DLD1 (cell line): ENCODE data around the gene WDR82.

Source experiments
- in situ Hi-C: cut with HindIII; loops from 2 replicates; pipeline ENCODE4 v1.10.0; 2017; ENCODE audit warnings: low sequenced_read_pairs

WDR82 gene

DNA sequence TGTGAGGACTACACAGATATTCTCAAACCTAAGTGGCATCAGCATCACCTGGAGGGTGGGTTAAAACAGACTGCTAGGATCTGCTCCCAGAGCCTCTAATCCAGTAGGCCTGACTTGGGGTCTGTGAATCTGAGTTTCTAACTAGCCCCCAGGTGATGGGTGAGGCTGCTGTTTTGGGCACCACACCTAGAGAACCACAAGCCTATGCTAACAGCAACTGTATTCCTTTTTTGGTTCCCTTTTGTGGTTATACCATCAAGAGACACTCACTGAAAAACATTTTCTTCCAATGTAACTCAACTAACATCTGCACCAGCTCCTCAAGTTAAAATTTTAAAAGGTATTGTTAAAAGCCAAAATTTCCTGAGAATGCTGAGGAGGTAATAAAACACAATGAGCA lies 16.0 kb downstream of the WDR82 start:
- in situ Hi-C loops, result no loop called here

DNA sequence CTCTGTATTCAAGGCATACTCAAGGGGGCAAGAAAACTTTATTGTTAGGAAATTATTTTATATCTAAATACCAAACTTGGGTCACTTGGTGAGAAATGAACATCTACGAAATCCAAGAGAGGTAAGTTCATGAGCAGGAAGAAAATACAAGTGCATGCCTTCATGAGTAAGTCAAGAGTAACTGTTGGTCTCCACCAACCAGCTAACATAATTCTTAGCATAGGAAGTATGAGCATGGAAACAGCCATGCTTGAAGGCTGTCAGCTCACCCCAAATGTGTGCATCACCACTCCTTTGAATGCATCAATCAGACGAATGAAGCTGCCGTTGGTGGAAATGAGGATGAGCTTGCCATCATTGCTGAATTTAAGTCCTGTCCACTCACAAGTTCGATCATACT lies 19.0 kb downstream of the WDR82 start:
- in situ Hi-C loops, result no loop called here

DNA sequence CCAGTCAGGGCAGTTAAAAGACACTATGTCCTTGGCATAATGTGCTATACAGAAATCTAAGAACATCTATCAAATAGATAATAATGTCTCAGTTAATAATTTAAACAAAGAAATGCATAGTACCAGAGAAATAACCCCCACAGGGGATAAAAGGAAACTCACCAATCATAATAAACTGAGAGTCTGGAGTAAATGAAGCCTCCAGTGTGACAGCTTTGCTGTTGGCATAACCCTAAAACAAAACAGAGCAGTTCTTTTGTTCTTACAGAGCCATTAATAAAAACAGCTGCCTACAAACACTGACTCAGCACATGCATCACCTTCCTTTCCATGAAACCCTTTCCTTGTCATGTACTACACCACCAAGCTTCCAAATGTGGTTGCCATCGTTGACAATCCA lies 19.4 kb downstream of the WDR82 start:
- in situ Hi-C loops, result no loop called here

DNA sequence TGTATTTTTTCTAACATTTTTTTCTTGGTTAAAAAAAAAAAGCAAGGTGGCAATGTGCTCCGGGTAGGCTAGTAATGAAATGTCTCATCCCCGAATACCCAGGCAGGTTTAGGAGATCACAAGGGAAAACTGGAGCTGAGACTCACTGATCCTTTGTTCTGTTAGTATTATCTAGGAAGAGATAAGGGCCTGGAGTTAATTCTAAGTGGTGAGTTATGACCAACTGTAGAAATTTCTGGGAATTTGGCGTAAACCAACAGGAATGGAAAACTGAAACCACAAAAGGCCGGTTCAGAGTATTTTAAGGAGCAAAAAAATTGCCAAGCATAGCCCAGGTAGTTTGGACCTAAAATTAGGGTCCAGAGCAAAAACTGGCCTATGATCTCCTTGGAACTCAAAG lies 20.5 kb downstream of the WDR82 start:
- in situ Hi-C loops, result no loop called here

DNA sequence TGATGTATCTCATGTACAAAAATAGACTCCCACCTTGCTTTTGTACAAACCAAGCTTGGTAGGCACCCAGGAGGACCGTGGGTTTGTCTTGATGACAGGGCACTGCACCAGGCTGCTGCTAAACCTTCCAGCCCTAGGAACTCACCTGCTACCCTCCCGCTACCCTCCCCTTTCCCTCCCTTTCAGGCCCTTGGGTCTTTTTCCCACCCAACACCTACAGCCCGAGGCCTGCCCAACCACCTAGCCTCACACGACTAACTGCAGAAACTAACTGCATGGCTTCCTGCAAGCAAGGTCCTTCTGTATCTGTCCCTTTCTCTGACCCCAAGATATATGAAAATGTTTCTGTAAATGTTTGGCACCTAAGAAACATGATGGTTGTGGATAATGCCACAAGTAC lies 21.8 kb downstream of the WDR82 start:
- in situ Hi-C loops, result no loop called here

DNA sequence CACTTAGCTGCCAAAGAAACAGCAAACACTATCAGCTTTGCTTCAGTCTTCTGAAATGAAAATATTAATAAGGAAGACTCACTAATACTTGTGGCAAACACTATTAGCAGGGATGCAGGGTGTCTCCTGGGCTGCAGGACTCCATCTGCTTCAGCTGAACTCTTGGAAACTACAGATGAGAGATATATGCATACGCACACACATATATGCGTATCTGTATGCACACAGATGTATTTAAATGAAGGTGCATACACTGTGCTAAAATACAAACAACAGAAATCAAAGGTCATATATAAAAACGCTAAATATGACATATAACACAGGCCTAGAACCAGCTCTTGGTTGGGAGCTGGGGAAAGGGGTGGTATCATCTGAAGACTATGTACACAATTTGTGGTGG lies 22.3 kb downstream of the WDR82 start:
- in situ Hi-C loops, result no loop called here

DNA sequence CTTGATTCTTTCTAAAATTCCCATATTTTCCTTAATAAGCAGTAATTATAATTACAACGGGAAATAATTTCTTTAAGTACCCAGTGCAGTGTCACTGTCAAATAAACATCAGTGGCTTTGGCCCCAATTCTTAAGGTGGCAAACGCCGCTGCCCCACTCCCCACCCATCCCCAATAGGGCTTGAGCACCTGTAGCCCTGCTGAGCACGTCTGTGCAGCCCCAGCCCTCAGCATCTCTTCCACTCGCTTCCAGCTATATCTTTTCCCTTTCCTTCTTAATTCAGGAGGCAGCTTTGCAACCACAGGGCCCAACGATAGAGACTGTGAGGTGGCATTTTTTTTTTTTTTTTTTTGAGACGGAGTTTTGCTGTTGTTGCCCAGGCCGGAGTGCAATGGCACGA lies 23.8 kb downstream of the WDR82 start:
- in situ Hi-C loops, result no loop called here

DNA sequence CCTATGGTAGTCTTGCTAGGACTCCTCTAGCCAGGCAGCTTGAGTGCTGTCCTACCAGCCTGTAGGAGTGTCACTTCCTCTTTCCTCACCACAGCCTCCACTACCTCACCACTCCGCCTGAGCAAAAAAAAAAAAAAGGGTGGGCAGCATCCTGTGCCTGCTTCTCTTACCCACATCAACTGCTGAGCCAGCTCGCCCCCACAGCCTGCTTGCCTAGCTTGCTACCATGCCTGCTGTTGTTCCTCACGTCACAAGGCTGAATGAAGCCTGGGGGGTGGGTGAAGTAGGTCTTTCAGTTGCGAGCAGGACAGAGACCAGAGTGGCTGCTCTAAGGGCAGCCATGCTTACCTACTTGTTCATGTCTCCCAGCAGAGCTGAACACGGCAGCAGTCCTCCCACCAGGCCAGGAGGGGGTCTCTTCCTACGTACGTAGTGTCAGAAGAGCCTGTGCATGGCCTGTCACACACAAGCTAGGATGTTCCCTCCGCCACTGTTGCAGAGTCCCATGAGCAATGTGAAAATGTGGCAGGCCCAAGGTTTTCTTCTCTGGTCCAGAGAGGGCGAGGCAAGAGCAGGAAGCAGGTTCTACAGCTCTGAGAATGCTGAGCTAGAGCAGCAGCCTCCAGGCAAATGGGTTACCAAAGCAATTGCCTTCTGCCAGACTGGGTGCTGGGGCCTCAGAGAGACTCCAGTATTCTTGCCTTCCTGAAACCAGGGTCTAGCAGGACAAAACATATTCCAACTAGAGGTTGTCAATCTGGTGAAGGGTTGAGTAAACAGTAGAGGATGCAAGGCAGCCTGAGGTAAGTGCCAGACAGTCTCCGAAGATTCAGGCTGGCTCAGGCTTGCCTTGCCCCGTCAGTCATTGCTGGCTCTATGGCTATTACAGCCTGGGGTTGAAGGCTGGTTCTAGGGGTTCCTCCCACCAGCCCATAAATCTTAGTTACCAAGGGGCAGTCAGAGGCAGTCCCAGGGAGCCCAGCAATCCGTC lies 24.8 kb downstream of the WDR82 start:
- in situ Hi-C loops, result no loop called here

DNA sequence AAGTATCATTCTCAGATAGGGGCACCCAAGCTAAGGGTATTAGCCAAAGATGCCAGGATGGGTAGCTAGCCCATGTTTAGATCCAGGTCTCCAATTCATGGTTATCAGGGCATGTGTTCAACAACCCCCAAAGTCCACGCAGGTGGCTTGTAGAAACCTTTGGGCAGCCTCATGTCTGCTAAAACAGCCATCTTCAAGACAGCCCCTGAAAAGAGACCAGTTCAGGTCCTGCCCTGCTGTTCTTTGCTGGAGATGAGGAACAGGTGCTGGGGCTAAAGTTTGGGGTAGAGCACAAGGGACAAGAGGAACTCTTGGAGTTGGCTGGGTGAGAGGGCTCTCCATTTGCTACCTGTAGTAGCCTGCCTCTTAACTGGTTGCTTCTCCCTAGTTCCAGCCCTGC lies 28.3 kb downstream of the WDR82 start:
- in situ Hi-C loops, result no loop called here

DNA sequence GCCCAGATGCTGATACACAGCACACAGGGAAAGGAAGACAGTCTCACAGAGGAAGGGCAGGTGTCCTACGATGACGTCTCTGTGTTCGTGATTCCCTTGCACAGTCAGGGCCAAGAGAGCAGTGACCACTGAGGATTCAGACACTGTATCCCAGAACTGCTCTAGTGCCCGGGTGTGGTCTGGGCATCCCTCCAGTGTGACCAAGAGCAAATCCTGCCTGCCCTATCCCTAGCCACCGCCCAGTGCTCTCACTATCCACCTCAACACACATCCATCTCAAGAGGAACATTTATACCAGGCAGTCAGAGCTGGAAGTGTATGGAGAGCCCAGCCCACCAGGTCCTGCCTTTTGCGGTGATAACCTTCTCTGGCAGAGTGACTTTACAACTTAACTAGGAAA lies 28.8 kb downstream of the WDR82 start:
- in situ Hi-C loops, result no loop called here

DNA sequence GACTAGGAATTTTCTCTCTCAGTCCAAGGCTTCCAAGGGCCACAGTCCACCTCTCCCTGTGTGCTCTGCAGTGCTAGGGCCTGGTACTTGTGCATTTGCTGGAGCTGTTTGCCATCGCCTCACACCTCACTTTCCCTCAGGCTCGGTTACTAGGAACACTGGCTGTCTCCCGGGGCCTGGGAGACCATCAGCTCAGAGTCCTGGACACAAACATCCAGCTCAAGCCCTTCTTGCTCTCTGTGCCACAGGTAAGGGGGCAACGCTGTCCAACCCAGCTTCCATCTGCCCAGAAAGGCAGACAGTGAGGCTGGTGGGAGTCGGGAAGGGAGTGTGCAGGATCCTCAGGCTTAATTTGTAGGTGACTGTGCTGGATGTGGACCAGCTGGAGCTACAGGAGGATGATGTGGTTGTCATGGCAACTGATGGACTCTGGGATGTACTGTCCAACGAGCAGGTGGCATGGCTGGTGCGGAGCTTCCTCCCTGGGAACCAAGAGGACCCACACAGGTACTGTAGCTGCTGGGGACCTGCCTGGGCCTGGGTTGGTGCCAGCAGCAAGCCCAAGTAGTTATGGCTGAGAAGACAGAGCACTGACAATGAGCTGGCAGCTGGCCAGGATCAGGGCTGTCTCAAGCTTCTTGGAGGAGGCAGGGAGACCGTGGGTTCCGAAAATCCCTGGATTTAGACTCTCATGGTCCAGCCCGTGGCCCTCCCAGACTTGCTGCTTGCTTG lies 29.5 kb downstream of the WDR82 start:
- in situ Hi-C loops, result no loop called here

DNA sequence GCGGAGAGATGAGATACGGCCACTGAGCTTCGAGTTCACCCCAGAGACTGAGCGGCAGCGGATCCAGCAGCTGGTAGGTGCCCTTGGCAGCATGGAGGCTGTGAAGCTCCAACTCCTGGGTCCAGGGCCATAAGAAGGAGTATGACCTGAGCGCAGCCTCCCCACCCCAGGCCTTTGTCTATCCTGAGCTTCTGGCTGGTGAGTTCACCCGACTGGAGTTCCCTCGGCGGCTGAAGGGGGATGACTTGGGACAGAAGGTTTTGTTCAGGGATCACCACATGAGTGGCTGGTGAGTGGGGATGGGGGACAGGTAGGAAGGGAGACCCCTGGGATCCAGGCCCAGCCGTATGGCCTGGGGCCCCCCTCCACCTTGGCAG lies 30.3 kb downstream of the WDR82 start:
- in situ Hi-C loops, result no loop called here

DNA sequence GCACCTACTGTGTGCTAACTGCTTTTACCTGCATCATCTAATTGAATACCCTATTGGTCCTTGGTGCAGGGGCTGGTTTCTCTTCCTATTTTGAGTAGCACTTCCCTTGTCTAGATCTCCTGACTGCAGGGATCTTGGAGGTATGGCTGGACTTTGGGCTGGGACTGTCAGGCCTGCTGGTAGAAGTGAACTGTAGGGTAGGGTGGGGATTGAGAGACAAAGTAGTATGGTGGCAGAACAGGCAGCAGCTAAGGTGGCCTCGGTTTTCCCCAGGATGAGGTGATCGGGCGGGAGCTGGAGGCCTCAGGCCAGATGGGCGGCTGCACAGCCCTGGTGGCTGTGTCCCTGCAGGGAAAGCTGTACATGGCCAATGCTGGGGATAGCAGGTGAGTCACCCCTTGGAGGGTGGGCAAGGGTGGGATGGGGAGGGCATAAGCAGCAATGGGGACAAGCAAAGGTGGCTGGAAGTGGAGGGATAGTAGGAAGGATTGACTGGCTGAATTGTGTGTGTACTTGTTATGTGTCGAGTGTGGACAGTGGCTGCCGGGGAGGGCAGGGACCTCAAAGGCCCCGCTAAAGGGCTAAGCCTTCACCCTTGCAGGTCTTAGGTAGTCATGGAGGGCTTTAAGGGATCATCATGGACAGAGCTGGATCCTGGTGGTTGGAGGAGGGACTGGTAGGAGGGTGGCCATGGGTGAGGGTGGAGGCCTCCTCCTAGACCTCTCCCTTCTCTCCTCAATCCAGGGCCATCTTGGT lies 30.9 kb downstream of the WDR82 start:
- in situ Hi-C loops, result no loop called here

DNA sequence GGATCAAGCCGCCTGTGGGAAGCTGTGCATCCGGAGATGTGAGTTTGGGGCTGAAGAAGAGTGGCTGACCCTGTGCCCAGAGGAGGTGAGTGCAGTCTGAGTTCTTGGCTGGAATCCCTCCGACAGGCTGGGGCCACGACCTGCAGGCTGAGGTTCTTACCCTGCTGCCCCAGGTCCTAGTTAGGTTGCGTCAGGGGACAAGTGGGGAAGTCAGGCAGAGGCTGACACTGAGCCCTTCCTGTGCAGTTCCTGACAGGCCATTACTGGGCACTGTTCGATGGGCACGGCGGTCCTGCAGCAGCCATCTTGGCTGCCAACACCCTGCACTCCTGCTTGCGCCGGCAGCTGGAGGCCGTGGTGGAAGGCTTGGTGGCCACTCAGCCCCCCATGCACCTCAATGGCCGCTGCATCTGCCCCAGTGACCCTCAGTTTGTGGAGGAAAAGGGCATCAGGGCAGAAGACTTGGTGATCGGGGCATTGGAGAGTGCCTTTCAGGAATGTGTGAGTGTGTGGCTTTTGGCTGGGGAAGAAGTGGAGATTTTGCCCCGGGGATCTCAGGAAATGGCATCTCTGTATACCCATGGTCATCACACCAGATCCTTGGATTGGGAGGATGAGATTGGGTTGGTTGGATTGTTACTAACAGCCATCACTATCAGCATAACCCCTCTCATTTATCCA lies 31.6 kb downstream of the WDR82 start:
- in situ Hi-C loops, result no loop called here

DNA sequence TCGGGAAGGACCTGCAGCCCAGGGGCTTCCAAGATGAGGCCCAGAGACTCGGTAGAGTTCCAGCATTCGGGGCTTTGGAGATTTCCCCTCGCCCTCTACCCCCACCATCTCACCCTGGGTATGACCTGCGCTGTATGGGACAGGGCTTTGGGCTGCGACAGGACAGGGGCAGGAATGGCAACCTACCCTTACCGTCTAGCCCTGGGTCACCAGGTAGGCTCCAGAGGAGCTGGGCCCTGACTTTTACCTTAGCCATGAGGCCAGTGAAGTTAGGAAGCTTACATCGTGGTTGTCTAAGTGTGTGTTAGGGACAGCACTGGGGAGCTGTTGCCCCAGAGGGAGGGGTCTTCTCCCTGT lies 32.2 kb downstream of the WDR82 start:
- in situ Hi-C loops, result no loop called here

DNA sequence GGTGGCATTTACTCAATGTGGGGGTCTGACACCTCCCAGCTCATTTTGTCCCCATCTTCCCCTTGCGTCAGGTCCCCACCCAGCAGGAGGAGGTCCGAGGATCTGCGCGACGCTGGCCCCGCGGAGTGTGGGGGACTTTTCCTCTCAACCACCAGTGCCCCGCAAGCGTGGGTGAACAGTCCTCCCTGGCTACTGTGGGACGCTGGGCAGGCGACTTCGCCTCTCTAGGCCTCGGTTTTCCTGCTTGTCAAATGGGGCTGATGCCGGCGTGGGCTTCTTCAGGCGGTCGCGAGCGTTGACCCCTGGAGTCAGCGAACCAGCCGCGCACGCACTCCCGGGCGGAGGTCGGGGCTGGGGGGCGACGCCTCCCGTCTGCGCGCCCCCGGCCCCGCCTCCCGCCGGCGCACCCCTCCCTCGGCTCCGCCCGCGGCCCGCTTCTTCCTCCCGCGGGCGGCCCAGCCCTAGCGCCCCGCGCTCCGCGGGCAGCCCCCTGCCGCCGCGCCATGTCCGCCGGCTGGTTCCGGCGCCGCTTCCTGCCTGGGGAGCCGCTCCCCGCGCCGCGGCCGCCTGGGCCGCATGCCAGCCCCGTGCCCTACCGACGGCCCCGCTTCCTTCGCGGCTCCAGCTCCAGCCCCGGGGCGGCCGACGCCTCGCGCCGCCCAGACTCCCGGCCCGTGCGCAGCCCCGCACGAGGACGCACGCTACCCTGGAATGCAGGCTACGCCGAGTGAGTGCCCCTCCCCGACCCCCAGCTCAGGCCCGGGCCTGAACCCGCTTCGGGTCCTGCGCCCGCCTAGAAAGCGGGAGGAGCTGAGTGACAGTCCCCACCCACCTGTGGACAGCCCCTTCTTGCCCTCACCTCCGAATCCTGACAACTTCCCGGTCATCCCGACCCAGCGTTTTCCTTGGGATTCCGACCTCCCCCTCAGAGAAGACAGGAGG lies 32.9 kb downstream of the WDR82 start, which contains the start of gene PPM1M:
Gene PPM1M (plus strand): TSS at position 438 of the 942 bp plus-strand sequence. CDS start 66 bp downstream, at position 504.
- in situ Hi-C loops, result no loop called here

DNA sequence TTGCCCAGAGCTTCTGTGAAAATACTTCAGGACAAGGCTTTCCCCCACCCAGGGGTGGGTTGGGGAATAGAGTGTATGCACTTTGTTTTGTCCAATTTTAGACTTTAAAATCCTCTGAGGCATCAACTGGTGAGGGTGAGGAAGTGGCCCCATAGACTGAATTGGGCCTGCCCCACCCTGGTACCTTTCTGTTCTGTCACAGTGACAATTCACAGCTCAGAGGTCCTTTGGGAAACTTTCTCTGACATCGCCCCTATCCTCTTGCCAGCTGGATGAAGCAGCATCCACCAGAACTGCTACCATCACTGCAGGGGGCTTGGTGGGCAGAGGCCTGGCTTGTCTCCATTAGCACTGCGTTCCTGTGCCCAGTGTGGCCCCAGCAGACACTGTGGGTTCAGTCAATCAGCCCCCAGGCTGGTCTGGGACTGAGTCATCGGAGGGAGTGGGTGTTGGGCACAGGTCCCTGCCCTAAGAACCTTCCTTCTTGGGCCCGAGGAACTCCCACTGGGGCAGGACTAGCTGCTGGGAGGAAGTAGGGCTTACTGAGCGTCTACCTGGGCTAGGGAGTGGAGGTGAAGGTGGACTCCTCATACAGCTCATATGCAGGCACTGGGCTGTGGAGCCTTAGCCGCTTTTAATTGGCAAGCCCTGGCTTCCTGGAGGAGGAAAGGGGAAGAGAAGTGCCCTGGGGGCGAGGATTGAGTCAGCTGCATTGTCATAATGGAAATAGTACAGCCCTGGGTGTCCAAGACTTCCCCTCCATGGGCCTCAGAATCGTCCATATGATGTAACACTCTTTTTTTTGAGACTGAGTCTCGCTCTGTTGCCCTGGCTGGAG lies 34.4 kb downstream of the WDR82 start:
- in situ Hi-C loops, result no loop called here

DNA sequence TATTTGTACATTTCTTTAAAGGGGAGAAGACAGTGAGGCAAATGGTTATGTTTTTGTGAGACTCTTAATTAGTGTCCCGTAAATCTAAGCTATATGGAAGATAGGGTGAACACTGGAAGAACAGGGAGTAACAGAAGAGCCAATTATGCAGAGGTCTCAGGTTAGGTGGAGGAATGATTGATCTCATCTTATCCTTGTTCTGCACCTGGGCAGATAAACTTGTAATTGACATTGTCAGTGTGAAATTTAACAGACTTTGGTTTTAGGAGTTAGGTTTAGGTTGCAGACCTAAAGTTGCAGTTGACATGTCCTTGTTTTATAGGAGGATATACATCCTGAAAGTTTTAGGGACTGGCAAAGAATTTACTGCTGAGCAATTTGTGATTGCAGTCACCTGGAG lies 36.4 kb downstream of the WDR82 start:
- in situ Hi-C loops, result no loop called here

DNA sequence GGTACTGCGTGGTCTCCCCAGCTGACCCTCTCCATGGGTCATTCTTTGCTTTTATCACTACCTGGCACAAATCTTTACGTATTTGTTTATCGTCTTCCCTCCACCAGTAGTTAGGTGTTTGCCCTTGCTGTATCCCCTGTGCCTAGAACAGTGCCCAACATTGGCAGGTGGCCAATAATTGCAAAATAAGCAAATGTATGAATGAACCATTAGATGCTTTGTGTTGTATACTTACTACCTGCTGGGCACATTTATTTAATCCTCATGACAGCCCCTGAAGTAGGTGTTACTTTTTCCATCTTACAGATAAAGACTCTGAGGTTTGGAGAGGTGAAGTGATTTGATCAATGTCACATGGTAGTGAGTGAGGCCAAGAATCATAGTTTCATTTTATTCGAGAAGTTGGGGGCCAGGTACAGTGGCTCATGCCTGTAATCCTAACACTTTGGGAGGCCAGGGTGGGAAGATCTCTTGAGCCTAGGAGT lies 37.5 kb downstream of the WDR82 start:
- in situ Hi-C loops, result no loop called here
